ENCODE measurements around the gene NNT.
"Not testable (repeated sequence)": the region's sequence is repeated elsewhere in the genome, so short reads cannot be mapped to it uniquely, and the experiment has no call there.

Gene NNT

DNA sequence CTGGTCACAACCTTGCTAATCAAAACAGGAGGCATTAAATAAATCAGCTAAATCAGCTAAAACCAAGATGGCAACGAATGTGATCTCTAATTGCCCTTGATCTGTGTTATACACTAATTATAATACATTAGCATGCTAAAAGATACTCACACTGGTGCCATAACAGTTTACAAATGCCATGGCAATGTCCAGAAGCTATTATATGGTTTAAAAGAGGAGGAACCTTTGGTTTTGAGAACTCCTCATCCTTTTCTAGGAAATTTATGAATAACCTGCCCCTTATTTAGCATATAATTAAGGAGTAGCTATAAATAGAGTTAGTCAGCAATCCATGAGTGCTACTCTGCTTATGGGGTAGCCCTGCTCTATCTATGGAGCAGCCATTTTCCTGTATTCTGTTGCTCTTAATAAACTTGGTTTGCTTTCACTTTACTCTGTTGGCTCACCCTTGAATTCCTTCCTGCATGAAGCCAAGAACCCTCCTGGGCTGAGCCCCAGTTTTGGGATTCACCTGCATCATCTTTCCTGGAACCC is 18.7 kb upstream of the NNT start:
- no peak for DNase-seq

DNA sequence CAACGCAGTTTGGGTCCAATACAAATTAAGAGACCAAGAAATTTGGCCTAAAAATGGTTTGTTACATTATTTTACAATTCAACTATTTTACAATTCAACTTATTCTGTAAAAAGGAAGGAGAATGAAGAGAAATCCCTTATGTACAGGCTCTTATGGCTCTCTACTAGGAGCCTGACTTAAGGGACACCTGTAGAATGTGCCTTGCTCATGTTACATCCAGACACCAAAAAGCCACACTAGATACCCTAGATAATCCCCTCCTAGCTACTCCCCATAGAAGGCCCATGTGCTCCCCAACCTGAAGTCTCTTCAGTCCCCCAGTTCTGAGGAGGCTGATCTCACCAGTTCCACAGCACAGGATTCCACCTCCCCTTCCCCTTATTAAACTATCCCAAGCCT is 14.1 kb upstream of the NNT start:
- DNase-seq: no peak

DNA sequence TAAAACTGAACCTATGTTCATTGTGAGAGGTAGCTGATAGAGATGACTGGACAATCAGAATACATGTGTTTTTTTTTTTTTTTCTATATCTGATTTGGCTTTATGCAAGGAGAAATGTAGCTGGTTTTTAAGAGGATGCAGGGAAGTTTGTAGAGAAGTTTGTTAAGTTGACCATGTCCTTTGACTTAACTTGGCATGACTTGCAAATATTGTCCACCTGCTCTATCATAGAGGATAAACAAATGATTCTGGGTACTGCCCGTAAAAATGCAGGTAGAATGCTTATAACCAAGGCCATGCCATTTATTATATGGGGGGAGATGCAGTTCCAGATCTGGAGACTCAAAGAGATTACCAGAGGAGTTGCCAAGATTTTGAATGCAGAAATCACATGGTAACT is 13.7 kb upstream of the NNT start:
- DNase-seq: no peak

GRCh38 chr5:43590700-43591099 is 12.3 kb upstream of the NNT start:
- no peak for DNase-seq

DNA sequence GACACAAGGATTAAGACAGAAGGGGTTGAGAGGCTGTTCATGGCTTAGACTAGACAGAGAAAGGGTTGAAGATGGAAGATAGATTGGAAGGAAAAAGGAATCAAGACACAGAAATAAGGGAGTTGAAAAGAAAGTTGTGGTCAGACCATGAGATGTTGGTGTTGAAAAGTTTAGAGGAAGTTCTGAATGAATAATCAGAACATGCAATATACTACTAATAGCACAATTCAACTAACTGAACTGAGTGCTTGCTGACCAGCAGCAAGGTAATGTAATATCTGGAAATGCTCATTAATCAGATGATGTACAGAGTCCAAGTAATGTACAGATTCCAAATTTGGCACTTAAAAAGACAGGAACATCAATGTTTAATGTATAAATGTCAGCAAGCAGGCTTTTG is 10.6 kb upstream of the NNT start:
- no peak for DNase-seq

DNA sequence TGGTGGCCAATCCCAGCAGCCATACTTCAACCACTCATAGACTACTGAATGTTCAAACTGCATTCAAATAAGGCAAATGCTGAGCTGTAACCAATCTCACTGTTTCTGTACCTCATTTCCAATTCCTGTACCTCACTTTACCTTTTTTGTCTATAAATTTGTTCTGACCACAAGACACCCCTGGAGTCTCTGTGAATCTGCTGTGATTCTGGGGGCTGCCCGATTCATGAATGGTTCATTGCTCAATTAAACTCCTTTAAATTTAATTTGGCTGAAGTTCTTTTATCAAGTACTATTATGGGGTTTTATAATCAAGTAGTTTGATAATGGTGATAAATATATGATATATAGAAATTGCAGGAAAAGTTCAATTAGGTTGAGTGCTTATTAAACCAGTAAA is 4.1 kb upstream of the NNT start:
- not testable (repeated sequence) for DNase-seq

DNA sequence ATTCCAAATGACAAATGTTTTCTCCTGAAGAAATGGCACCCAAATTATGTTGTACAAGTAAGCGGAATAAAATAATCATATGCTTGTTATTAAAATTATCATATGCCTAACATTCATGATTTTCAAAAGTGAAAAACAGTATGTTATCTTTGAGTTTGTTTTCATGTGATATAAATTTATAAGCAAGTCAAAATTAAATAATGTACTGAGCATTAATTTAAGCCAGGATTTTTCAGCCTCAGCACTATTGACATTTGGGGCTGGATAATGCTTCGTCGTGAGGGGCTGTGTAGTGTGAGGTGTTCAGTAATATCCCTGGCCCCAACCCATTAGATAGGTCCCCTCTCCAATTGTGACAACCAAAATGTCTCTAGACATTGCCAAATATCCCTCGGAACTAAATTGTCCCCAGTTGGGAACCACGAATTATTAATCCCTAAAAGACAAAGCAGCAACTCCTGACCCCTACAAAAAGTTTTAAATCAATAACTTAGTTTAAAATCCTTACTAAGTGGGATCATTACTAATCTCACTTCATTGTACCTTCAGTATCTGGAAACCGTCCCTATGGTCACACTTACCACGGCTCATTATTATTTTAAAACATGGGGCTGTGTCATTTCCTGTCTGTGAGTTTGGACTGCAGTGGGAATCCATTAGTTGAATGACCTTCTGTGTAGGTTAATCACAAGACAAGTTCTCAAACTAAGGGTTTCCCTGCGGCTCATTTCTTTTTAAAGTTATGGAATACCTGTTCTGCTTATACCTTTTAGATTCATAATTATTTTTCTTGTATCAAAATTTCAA is 1.3 kb upstream of the NNT start:
- no peak for DNase-seq

DNA sequence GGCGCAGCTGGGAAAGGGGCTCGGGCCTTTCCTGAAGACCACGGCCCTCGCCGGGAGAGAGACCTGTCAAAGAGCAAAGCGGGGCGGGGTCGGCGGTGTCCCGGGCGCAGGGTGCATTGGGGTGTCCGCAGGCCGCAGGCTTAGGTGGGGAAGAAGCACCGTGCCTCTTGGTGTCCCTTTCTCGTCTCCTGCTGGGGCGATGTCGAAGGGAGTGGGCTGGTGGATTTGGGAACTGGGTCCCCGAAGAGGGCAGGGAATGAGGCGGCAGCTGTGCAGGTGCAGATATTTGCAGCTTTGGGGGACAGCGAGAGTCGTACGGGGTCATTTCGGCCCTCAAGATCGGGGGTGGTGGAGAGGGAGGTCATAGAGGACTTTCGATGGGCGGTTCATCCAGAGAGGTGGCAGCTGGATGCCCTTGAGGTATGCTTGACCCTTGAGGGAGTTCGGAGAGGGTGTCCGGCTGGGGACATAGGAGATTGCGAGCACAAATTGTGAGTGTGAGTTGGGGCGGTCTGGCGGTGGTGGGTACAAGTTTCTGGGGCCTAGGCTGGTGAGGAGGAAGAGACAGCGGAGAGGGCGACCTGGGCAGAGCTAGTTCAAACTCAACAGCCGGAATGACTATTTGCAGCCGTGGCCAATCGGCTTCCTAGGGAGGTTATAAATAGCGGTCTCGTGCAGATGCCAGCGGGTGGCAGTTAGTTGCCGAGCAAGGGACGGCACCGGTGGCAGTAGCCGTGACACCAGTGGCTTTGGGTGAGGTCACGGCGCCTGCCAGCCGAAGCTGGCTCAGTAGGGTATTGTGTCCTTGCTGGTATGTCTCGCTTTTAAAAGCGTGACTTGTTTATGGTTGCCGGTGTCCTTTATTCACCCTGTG is 601 bp downstream of the NNT start:
- DNase-seq: peak; percentile 77

GRCh38 chr5:43604699-43605098 is 1.7 kb downstream of the NNT start:
- no peak for DNase-seq

- DNase-seq: no peak
These were observed 3.4 kb downstream of the NNT start for GRCh38 chr5:43606351-43606750.

DNA sequence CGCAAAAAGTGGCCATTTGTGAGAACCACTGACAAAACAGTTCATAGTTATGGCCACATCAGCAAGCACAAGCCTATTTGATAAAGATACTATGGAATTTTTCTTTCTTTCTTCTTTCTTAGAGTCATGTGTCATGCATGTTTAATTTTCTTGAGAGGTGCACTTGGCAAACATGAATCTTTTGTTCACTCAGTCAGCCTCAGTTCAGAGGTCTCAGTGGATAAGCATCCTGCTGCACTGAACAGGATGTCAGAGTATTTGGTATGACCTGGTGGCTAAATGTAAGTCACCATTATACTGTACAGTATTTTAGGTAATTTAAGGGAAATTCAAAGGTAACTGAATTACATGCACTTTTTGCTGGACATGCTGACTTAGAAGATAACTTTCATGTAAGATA is 5.4 kb downstream of the NNT start:
- DNase-seq: no peak

DNA sequence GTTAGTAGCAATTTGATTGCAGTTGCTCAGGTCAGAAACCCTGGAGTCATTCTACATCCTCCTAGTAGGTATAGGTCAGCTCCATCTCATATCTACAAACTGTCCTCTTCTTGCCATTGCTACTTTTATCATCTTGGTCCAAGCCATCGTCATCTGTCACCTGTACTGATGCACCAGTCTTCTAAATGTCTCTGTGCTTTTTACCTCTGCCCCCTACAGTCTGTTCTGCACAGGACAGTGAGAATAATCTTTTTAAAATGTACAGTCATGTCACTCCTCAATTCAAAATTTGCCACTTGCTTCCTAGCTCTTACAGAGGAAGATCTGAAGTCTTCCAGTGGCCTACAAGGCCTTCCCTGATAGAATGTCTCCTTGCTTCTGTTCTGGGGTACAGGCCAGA is 6.8 kb downstream of the NNT start:
- DNase-seq: no peak

DNA sequence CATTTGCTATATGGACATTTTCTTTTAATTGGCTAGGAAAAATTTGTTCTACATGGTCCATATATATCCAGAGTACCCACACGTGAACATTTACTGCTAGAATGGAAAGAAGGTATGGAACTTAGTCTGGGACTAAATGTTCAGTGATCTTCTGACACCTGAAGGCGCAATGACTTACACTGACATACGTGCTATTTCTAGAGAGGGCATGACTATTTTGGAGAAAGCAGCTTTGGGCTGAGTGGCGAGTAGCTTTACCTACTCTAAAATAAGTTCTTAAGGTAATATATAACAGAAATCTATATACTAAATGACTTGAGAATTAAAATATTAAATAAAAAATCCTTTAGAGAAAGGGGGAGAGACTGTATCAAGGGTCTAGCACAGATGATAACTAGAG is 10.4 kb downstream of the NNT start:
- DNase-seq: no peak

DNA sequence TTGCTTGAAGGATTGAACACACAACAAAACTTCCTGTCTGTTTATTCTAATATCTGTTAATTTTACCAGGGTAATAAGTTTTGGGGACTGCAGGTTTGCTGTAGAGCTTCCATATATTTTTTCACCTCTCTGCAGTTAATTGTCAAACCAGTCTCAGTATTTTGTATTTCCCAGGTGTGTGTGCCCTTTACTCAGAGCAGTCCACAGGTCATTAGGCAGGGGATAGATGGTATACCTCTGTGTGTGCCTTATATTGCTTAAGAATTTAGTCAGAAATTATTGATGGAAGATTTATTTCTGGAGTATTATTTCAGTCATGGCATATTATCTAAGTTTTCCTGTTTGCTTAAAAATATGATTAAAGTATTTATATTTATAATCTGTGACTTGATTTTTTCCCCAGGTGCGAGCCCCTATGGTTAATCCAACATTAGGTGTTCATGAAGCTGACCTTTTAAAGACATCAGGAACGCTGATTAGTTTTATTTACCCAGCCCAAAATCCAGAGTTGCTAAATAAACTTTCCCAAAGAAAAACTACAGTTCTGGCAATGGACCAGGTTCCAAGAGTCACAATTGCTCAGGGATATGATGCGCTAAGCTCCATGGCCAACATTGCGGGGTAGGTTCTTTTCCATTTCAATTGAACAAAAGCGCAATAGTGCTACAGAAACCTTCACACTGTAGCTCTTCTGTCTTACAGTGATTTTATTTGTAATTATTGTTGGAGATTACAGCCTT is 12.6 kb downstream of the NNT start:
- DNase-seq: no peak

DNA sequence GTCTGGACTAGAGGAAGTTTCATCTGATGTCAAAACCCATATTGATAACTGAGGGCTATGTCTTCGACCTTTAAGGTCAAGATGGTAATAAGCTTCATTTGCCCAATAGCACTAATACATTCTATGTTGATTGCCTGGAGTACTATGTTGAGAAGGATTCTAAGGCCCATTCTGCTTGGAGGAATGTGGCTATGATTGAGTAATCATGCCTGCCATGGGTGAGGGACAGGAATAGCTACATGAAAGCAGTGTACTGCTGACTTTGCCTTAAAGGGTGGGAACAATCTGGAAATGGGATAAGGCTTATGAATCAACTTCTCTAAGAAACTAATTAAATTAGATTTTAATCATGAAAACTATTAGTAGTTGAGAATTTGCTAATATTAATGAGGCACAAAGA is 13.6 kb downstream of the NNT start:
- no peak for DNase-seq

GRCh38 chr5:43619380-43619779 is 16.4 kb downstream of the NNT start:
- no peak for DNase-seq

DNA sequence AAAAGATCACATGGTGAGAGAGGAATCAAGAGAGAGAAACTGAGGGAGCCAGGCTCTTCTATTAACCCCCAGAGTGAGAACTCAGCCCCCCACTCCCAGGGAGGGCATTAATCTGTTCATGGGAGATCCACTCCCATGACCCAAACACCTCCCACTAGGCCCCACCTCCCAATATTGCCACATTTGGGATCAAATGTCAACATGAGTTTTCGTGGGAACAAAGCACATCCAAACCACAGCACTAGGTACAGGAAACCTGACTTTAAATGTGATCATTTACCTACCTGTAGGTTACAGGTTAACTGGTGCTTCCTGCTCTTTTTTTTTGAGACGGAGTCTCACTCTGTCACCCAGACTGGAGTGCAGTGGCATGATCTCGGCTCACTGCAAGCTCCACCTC is 16.9 kb downstream of the NNT start:
- DNase-seq: no peak

- no peak for DNase-seq
These were observed 18.0 kb downstream of the NNT start for GRCh38 chr5:43620944-43621505.

- DNase-seq: no peak
These were observed 19.1 kb downstream of the NNT start for GRCh38 chr5:43622074-43622473.

DNA sequence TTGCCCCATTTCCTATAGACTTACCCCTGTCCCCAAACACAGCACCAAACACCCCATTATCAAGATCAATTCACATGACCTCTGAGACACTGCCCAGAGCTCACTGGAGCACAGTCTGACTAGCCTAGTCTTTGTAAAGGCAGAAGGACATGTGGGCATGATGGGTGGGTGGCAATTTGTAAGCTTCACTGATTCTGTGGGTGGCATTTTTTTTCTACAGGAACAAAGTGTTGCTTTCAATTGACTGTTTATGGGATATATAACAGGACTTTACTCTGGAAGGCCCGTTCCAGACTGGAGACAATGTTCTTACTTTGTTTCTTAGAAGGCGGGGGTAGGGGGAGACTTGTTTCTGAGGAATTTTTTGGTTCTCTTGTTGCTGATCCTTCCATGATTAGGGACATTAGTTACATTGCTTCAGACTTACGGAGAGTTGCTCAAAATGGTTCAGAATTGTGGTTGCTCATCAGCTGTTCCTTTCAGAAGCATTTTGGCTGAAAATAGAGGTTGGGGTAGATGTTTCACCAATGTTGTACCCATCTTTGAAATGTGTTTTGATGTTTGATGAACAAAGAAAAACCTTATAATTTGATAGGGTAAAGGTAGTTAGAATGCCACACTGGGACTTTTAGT is 20.2 kb downstream of the NNT start:
- DNase-seq: no peak

GRCh38 chr5:43627028-43627427 is 24.0 kb downstream of the NNT start:
- no peak for DNase-seq

DNA sequence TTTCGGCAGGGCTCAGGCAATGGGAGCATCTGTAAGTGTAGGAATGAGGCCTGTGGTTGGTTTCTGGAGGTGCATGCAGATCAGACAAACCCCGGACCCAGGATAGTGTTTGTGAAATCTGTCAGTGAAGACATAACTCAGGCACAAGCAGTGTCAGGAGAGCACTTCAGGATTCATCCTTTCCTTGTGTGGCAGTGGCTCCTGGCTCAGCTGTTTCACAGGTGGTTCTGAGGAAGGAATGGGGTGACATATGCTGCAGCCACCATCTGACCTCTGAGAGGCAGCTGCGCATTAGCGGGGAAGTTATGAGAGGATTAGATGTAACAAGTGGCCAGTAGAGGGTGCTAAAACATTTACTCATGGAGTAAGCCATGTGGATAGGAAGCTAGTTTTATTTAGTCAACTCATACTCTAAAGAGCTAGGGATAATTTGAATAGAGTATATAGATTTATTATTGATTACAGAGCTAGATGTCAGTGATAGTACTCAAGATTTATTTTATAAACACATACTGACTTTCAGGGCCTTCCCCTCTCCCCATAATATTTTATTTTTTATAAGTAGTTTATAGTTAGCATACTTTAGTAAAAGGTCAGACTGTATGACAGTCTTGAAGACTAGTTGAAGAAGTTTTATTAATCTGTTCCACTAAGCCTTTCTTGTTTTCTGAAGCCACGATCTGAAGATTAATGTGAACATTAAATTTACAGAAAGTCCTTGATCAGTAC is 28.4 kb downstream of the NNT start:
- DNase-seq: peak; percentile 13
